HEK293 (cell line): ENCODE measurements around the gene ATG12.

Experiments used
- CTCF ChIA-PET: fragments of 350-600 bp; formaldehyde crosslinking; extraction: SDS; loops from one replicate; lab custom pipeline; 2021; ENCODE audit warnings: antibody characterized with exemption; lab: Yijun Ruan, JAX
- POLR2A ChIA-PET: fragments of 300-600 bp; formaldehyde crosslinking; extraction: SDS; loops from one replicate; lab custom pipeline; 2020; ENCODE audit warnings: antibody characterized with exemption, inconsistent platforms; lab: Yijun Ruan, JAX
- H3K27ac ChIP-seq: fragments of 200-500 bp; sonication (Bioruptor generic); 2 replicates; pipeline ENCODE4 v1.5.1; 2014; ENCODE audit warnings: low read depth, low read length, control low read depth, inconsistent platforms; ENCODE audit errors: extremely low read depth
- H3K36me3 ChIP-seq, 2 experiments: fragments of 200-500 bp in 1 of 2; sonication (Bioruptor generic) in 1 of 2; 1 replicate in 1 of 2; 2 replicates in 1 of 2; pipeline ENCODE4 v1.5.1; 2014 to 2017; ENCODE audit warnings: inconsistent platforms in 2 of 2, low read length in 2 of 2; ENCODE audit not compliant: control insufficient read depth in 2 of 2, insufficient read depth in 1 of 2
- H3K4me1 ChIP-seq: fragments of 200-500 bp; sonication (Bioruptor generic); 2 replicates; pipeline ENCODE4 v1.5.1; 2014; ENCODE audit warnings: mild to moderate bottlenecking, low read length, inconsistent platforms; ENCODE audit not compliant: control insufficient read depth, insufficient read depth
- H3K4me3 ChIP-seq: 2 replicates; pipeline ENCODE4 v1.5.1; 2011; ENCODE audit warnings: low read depth, mild to moderate bottlenecking, control low read depth, low read length, moderate library complexity
- H3K9me3 ChIP-seq: fragments of 200-500 bp; sonication (Bioruptor generic); 2 replicates; pipeline ENCODE4 v1.5.1; 2014; ENCODE audit warnings: low read depth, low read length, inconsistent platforms; ENCODE audit not compliant: control insufficient read depth, insufficient read depth
- MZF1 ChIP-seq: fragments of 450-650 bp; formaldehyde crosslinking; IDR thresholded peaks from 2 replicates; pipeline ENCODE4 v1.5.1; 2017; ENCODE audit warnings: missing biosample characterization, missing genetic modification characterization, borderline replicate concordance
- OSR2 ChIP-seq: fragments of 450-650 bp; formaldehyde crosslinking; IDR thresholded peaks from 2 replicates; pipeline ENCODE4 v1.5.1; 2016; ENCODE audit warnings: missing biosample characterization, missing genetic modification characterization
- SCRT2 ChIP-seq: fragments of 450-650 bp; formaldehyde crosslinking; IDR thresholded peaks from 2 replicates; pipeline ENCODE4 v1.5.1; 2016; ENCODE audit warnings: missing biosample characterization, missing genetic modification characterization
- TSHZ1 ChIP-seq: fragments of 450-650 bp; formaldehyde crosslinking; IDR thresholded peaks from 2 replicates; pipeline ENCODE4 v1.5.1; 2016; ENCODE audit warnings: missing biosample characterization, missing genetic modification characterization, borderline replicate concordance
- WT1 ChIP-seq: fragments of 450-650 bp; formaldehyde crosslinking; IDR thresholded peaks from 2 replicates; pipeline ENCODE4 v1.5.1; 2016; ENCODE audit warnings: missing biosample characterization, missing genetic modification characterization
- ZBTB20 ChIP-seq: fragments of 450-650 bp; formaldehyde crosslinking; IDR thresholded peaks from 2 replicates; pipeline ENCODE4 v1.5.1; 2016; ENCODE audit warnings: missing biosample characterization, missing genetic modification characterization
- ZNF16 ChIP-seq: fragments of 450-650 bp; formaldehyde crosslinking; IDR thresholded peaks from 2 replicates; pipeline ENCODE4 v1.5.1; 2016; ENCODE audit warnings: low read depth, missing biosample characterization, missing genetic modification characterization
- ZNF37A ChIP-seq: fragments of 450-650 bp; IDR thresholded peaks from 2 replicates; pipeline ENCODE4 v1.5.1; 2018; ENCODE audit warnings: missing biosample characterization, missing genetic modification characterization
- ZNF394 ChIP-seq: fragments of 450-650 bp; formaldehyde crosslinking; IDR thresholded peaks from 2 replicates; pipeline ENCODE4 v1.5.1; 2016; ENCODE audit warnings: missing biosample characterization, missing genetic modification characterization, mild to moderate bottlenecking, moderate library complexity, borderline replicate concordance
- ZNF544 ChIP-seq: fragments of 450-650 bp; formaldehyde crosslinking; IDR thresholded peaks from 2 replicates; pipeline ENCODE4 v1.5.0; 2017; ENCODE audit warnings: missing biosample characterization, missing genetic modification characterization
- ZNF621 ChIP-seq: fragments of 450-650 bp; formaldehyde crosslinking; IDR thresholded peaks from 2 replicates; pipeline ENCODE4 v1.5.1; 2017; ENCODE audit warnings: missing biosample characterization, missing genetic modification characterization
- ZNF624 ChIP-seq: fragments of 450-650 bp; formaldehyde crosslinking; IDR thresholded peaks from 2 replicates; pipeline ENCODE4 v1.5.1; 2017; ENCODE audit warnings: missing biosample characterization, missing genetic modification characterization
- ZNF707 ChIP-seq: fragments of 450-650 bp; formaldehyde crosslinking; IDR thresholded peaks from 2 replicates; pipeline ENCODE4 v1.5.1; 2016; ENCODE audit warnings: missing biosample characterization, missing genetic modification characterization
- ZNF776 ChIP-seq: fragments of 450-650 bp; formaldehyde crosslinking; IDR thresholded peaks from 2 replicates; pipeline ENCODE4 v1.5.0; 2017; ENCODE audit warnings: missing biosample characterization, missing genetic modification characterization, borderline replicate concordance
- ZNF837 ChIP-seq: fragments of 450-650 bp; formaldehyde crosslinking; IDR thresholded peaks from 2 replicates; pipeline ENCODE4 v1.5.1; 2016; ENCODE audit warnings: missing biosample characterization, missing genetic modification characterization
- ZSCAN30 ChIP-seq: fragments of 450-650 bp; IDR thresholded peaks from 2 replicates; pipeline ENCODE4 v1.5.1; 2018; ENCODE audit warnings: missing biosample characterization, mild to moderate bottlenecking, missing genetic modification characterization, moderate library complexity
- TF ChIP-seq, protein P1 (sequence below): sonication (generic); formaldehyde crosslinking; IDR thresholded peaks from 2 replicates; pipeline ENCODE4 v1.8.1; 2022; ENCODE audit warnings: mild to moderate bottlenecking, moderate library complexity, missing genetic modification reagents
- TF ChIP-seq, protein P2 (sequence below): fragments of 450-650 bp; formaldehyde crosslinking; IDR thresholded peaks from 2 replicates; pipeline ENCODE4 v1.5.1; 2016; ENCODE audit warnings: missing biosample characterization, missing genetic modification characterization, borderline replicate concordance
- TF ChIP-seq, protein P3 (sequence below): fragments of 450-650 bp; formaldehyde crosslinking; IDR thresholded peaks from 2 replicates; pipeline ENCODE4 v1.5.1; 2017; ENCODE audit warnings: missing biosample characterization, missing genetic modification characterization
- TF ChIP-seq, protein P4 (sequence below): fragments of 450-650 bp; IDR thresholded peaks from 2 replicates; pipeline ENCODE4 v1.5.1; 2018; ENCODE audit warnings: missing biosample characterization, mild to moderate bottlenecking, missing genetic modification characterization

Gene ATG12

GRCh38 chr5:115841382-115842088, at the start of gene ATG12, which contains the start of gene AP3S1:
Gene ATG12 (minus strand): TSS chr5:115841565. CDS start chr5:115841552, 13 bp downstream.
Gene AP3S1 (plus strand): TSS chr5:115841935. CDS start chr5:115842038, 103 bp downstream.
- peaks cover 21% of the 10 kb centered on the region; the same call in 1 of the 2 replicates for H3K4me1 ChIP-seq
- CTCF ChIA-PET = interaction anchor here (0.5 to 1.9 kb wide), 4 partner anchors 10 to 226 kb away, joined by 3 to 10 read pairs (median 6); no protein-coding TSS in a partner anchor
- POLR2A ChIA-PET = interaction anchor here (0.5 to 1.2 kb wide), 3 partner anchors 25 to 243 kb away, joined by 3 to 5 read pairs (median 4); partner anchors contain the start of genes CDO1 and COMMD10
- H3K27ac ChIP-seq = peak within 1 kb of the TSS; percentile 95
- no peaks in the 10 kb centered on the region for H3K9me3 ChIP-seq
- peak within 1 kb of the TSS; percentile 64 for H3K4me3 ChIP-seq
- H3K36me3 ChIP-seq = peaks cover 12 to 15% of the 10 kb centered on the region in 2 experiments
- TF ChIP-seq, protein P1, sequence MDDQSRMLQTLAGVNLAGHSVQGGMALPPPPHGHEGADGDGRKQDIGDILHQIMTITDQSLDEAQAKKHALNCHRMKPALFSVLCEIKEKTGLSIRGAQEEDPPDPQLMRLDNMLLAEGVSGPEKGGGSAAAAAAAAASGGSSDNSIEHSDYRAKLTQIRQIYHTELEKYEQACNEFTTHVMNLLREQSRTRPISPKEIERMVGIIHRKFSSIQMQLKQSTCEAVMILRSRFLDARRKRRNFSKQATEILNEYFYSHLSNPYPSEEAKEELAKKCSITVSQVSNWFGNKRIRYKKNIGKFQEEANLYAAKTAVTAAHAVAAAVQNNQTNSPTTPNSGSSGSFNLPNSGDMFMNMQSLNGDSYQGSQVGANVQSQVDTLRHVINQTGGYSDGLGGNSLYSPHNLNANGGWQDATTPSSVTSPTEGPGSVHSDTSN (CRISPR knock-in tag) = no peak
- TF ChIP-seq ZBTB20 (tag by site-specific recombination) (peak; percentile 45; the same call in 1 of the 2 replicates), ZSCAN30 (peak; percentile 94), WT1 (tag by site-specific recombination) (0 out of 2 replicates have a peak, but pooled peaks have one; percentile 17), ZNF394 (peak; percentile 79), ZNF707 (tag by site-specific recombination) (no peak), ZNF621 (tag by site-specific recombination) (no peak), TSHZ1 (no peak), ZNF37A (no peak), ZNF16 (tag by site-specific recombination) (no peak), ZNF544 (tag by site-specific recombination) (no peak), ZNF776 (no peak), ZNF837 (tag by site-specific recombination) (no peak), MZF1 (peak; percentile 62; the same call in 1 of the 2 replicates), SCRT2 (tag by site-specific recombination) (peak; percentile 92), OSR2 (tag by site-specific recombination) (no peak), ZNF624 (no peak)
- TF ChIP-seq, protein P2, sequence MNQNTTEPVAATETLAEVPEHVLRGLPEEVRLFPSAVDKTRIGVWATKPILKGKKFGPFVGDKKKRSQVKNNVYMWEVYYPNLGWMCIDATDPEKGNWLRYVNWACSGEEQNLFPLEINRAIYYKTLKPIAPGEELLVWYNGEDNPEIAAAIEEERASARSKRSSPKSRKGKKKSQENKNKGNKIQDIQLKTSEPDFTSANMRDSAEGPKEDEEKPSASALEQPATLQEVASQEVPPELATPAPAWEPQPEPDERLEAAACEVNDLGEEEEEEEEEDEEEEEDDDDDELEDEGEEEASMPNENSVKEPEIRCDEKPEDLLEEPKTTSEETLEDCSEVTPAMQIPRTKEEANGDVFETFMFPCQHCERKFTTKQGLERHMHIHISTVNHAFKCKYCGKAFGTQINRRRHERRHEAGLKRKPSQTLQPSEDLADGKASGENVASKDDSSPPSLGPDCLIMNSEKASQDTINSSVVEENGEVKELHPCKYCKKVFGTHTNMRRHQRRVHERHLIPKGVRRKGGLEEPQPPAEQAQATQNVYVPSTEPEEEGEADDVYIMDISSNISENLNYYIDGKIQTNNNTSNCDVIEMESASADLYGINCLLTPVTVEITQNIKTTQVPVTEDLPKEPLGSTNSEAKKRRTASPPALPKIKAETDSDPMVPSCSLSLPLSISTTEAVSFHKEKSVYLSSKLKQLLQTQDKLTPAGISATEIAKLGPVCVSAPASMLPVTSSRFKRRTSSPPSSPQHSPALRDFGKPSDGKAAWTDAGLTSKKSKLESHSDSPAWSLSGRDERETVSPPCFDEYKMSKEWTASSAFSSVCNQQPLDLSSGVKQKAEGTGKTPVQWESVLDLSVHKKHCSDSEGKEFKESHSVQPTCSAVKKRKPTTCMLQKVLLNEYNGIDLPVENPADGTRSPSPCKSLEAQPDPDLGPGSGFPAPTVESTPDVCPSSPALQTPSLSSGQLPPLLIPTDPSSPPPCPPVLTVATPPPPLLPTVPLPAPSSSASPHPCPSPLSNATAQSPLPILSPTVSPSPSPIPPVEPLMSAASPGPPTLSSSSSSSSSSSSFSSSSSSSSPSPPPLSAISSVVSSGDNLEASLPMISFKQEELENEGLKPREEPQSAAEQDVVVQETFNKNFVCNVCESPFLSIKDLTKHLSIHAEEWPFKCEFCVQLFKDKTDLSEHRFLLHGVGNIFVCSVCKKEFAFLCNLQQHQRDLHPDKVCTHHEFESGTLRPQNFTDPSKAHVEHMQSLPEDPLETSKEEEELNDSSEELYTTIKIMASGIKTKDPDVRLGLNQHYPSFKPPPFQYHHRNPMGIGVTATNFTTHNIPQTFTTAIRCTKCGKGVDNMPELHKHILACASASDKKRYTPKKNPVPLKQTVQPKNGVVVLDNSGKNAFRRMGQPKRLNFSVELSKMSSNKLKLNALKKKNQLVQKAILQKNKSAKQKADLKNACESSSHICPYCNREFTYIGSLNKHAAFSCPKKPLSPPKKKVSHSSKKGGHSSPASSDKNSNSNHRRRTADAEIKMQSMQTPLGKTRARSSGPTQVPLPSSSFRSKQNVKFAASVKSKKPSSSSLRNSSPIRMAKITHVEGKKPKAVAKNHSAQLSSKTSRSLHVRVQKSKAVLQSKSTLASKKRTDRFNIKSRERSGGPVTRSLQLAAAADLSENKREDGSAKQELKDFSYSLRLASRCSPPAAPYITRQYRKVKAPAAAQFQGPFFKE (tag by site-specific recombination) = no peak
- TF ChIP-seq, protein P3, sequence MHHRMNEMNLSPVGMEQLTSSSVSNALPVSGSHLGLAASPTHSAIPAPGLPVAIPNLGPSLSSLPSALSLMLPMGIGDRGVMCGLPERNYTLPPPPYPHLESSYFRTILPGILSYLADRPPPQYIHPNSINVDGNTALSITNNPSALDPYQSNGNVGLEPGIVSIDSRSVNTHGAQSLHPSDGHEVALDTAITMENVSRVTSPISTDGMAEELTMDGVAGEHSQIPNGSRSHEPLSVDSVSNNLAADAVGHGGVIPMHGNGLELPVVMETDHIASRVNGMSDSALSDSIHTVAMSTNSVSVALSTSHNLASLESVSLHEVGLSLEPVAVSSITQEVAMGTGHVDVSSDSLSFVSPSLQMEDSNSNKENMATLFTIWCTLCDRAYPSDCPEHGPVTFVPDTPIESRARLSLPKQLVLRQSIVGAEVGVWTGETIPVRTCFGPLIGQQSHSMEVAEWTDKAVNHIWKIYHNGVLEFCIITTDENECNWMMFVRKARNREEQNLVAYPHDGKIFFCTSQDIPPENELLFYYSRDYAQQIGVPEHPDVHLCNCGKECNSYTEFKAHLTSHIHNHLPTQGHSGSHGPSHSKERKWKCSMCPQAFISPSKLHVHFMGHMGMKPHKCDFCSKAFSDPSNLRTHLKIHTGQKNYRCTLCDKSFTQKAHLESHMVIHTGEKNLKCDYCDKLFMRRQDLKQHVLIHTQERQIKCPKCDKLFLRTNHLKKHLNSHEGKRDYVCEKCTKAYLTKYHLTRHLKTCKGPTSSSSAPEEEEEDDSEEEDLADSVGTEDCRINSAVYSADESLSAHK (tag by site-specific recombination) = 0 out of 2 replicates have a peak, but pooled peaks have one; percentile 9
- TF ChIP-seq, protein P4, sequence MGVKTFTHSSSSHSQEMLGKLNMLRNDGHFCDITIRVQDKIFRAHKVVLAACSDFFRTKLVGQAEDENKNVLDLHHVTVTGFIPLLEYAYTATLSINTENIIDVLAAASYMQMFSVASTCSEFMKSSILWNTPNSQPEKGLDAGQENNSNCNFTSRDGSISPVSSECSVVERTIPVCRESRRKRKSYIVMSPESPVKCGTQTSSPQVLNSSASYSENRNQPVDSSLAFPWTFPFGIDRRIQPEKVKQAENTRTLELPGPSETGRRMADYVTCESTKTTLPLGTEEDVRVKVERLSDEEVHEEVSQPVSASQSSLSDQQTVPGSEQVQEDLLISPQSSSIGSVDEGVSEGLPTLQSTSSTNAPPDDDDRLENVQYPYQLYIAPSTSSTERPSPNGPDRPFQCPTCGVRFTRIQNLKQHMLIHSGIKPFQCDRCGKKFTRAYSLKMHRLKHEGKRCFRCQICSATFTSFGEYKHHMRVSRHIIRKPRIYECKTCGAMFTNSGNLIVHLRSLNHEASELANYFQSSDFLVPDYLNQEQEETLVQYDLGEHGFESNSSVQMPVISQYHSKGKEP (tag by site-specific recombination) = 0 out of 2 replicates have a peak, but pooled peaks have one; percentile 3
